H1 (cell line): Measurements from ENCODE around the gene TPM1. TPM values are rescaled to one million over a fixed set of nuclear protein-coding genes. Genes with fewer than 3 reads are reported as not detected.

Source experiments
- BACH1 ChIP-seq: IDR thresholded peaks from 2 replicates; pipeline ENCODE4 v1.6.1; 2012; ENCODE audit warnings: low read length, improper control_type of control experiment
- EZH2 ChIP-seq: fragments of 200-600 bp; sonication (generic); IDR thresholded peaks from 2 replicates; pipeline ENCODE4 v1.7.1; 2012; ENCODE audit warnings: low read depth, mild to moderate bottlenecking, moderate library complexity, low read length, inconsistent platforms; ENCODE audit not compliant: severe bottlenecking
- NRF1 ChIP-seq: IDR thresholded peaks from 2 replicates; pipeline ENCODE4 v1.6.1; 2011; ENCODE audit warnings: mild to moderate bottlenecking, low read depth, low read length, improper control_type of control experiment
- SIRT6 ChIP-seq: IDR thresholded peaks from one replicate; pipeline ENCODE4 v1.7.1; 2012; ENCODE audit warnings: low read length, inconsistent platforms
- polyA plus RNA-seq, 7 experiments: library from polyadenylated mRNA; depleted of rRNA in 3 of 7; stranded (reverse) in 5 of 7; unstranded in 2 of 7; fragments of >200 nt in 5 of 7; fragments of 200-250 nt in 2 of 7; gene quantifications; 1 replicate in 5 of 7; 2 replicates in 1 of 7; 4 replicates in 1 of 7; pipeline versions ENCODE4 v1.2.1 to v1.2.3, GENCODE V29; 2011 to 2013; ENCODE audit warnings: missing spikeins in 2 of 7, mixed read lengths in 2 of 7
- total RNA-seq: library from RNA; stranded (reverse); fragmentation: NEBNext Ultra II Directional; extraction: Animal tissue kit (Norgen Biotek cat#: 25700); gene quantifications from 2 replicates; pipeline ENCODE4 v1.2.1, GENCODE V29; 2021
- TF ChIP-seq, protein P1 (sequence below): IDR thresholded peaks from 2 replicates; pipeline ENCODE4 v1.6.1; 2011; ENCODE audit warnings: low read length, improper control_type of control experiment

The TPM1 gene
- total and polyA plus RNA-seq, 2 of the 8 experiments (the other 6 are each of a cell fraction or from before 2014, with no cell fraction given): 258 to 579 TPM

DNA sequence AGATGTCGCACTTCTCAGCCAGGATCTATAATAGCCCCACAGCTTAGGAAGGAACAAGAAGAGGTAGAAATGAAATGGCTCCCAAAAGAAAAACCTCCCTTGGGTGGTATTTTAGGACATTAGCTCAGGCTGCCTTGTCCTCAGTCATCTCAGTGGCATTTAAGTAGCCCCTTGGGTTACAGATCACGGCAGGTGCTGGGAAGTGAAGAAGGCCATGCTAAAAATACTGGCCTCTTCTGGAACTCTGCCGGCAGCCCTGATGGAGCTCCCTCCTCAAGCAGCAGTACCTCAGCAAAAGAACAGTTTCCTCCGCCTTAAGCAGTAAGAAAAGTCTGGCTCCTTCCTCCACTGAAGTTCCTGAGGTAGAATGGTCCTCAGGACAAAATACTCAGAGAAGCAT is 7.3 kb upstream of the TPM1 start (continued):
- TF ChIP-seq, protein P1, sequence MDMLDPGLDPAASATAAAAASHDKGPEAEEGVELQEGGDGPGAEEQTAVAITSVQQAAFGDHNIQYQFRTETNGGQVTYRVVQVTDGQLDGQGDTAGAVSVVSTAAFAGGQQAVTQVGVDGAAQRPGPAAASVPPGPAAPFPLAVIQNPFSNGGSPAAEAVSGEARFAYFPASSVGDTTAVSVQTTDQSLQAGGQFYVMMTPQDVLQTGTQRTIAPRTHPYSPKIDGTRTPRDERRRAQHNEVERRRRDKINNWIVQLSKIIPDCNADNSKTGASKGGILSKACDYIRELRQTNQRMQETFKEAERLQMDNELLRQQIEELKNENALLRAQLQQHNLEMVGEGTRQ: no peak
- no peak for TF ChIP-seq EZH2
- TF ChIP-seq SIRT6: no peak
- no peak for TF ChIP-seq BACH1
- TF ChIP-seq NRF1: no peak
